ENCODE results near the gene MRPS24. TPM values are rescaled to one million over a fixed set of nuclear protein-coding genes. Genes with fewer than 3 reads are reported as not detected.

The MRPS24 gene
- total RNA-seq, 1 experiment from 2014 or later: 224 TPM

DNA sequence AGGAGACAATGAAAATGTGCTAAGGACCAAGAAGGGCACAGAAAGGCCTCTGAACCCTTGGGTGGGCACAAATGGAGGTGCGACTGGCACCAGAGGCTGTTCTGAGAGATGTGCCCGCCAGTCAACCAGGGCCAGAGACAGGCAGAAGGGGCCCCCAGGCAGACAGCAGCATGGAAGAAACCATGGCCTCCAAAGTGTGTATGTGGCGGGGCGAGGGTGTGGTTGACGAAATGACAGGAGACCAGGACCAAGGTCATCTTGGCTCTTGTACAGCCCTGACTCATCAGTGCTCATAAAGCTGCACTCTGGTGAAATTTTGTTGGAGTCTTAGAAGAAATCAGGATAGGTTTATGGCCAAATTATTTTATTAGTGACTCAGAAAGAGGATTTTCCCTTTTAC is 4.0 kb upstream of the MRPS24 start:
- TF ChIP-seq, protein P1, sequence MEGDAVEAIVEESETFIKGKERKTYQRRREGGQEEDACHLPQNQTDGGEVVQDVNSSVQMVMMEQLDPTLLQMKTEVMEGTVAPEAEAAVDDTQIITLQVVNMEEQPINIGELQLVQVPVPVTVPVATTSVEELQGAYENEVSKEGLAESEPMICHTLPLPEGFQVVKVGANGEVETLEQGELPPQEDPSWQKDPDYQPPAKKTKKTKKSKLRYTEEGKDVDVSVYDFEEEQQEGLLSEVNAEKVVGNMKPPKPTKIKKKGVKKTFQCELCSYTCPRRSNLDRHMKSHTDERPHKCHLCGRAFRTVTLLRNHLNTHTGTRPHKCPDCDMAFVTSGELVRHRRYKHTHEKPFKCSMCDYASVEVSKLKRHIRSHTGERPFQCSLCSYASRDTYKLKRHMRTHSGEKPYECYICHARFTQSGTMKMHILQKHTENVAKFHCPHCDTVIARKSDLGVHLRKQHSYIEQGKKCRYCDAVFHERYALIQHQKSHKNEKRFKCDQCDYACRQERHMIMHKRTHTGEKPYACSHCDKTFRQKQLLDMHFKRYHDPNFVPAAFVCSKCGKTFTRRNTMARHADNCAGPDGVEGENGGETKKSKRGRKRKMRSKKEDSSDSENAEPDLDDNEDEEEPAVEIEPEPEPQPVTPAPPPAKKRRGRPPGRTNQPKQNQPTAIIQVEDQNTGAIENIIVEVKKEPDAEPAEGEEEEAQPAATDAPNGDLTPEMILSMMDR (IDR thresholded peaks at IDR 0.05): no peak
- TF ChIP-seq SIN3A (IDR thresholded peaks at IDR 0.05; ENCODE audit: borderline replicate concordance, insufficient read depth, low read depth, low read length) (no peak), TCF7L2 (IDR thresholded peaks at IDR 0.05; ENCODE audit: low read depth, low read length) (no peak), POLR2AphosphoS5 (IDR thresholded peaks at IDR 0.05; ENCODE audit: low read depth, low read length) (no peak)
- TF ChIP-seq, protein P2, sequence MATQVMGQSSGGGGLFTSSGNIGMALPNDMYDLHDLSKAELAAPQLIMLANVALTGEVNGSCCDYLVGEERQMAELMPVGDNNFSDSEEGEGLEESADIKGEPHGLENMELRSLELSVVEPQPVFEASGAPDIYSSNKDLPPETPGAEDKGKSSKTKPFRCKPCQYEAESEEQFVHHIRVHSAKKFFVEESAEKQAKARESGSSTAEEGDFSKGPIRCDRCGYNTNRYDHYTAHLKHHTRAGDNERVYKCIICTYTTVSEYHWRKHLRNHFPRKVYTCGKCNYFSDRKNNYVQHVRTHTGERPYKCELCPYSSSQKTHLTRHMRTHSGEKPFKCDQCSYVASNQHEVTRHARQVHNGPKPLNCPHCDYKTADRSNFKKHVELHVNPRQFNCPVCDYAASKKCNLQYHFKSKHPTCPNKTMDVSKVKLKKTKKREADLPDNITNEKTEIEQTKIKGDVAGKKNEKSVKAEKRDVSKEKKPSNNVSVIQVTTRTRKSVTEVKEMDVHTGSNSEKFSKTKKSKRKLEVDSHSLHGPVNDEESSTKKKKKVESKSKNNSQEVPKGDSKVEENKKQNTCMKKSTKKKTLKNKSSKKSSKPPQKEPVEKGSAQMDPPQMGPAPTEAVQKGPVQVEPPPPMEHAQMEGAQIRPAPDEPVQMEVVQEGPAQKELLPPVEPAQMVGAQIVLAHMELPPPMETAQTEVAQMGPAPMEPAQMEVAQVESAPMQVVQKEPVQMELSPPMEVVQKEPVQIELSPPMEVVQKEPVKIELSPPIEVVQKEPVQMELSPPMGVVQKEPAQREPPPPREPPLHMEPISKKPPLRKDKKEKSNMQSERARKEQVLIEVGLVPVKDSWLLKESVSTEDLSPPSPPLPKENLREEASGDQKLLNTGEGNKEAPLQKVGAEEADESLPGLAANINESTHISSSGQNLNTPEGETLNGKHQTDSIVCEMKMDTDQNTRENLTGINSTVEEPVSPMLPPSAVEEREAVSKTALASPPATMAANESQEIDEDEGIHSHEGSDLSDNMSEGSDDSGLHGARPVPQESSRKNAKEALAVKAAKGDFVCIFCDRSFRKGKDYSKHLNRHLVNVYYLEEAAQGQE (IDR thresholded peaks at IDR 0.05; ENCODE audit: insufficient read depth in 1 of 2, low read depth in 2 of 2, low read length in 1 of 2): no peak
- DNase-seq (ENCODE audit: low read depth, low spot score) (no peak), ATAC-seq (no peak)
- Histone ChIP-seq H3K27ac (ENCODE audit: low read length) (no peak overlapping the region), H3K36me3 (ENCODE audit: control insufficient read depth, insufficient read depth, low read length) (no peaks in the 10 kb centered on the region; the same call in 1 of the 2 replicates), H3K9me3 (ENCODE audit: control insufficient read depth, insufficient read depth, low read depth, low read length) (peaks cover 3% of the 10 kb centered on the region; the same call in 1 of the 2 replicates), H3K27me3 (ENCODE audit: control insufficient read depth, insufficient read depth, low read length) (no peaks in the 10 kb centered on the region), H3K4me1 (ENCODE audit: control insufficient read depth, insufficient read depth, low read length) (peaks cover 7% of the 10 kb centered on the region), H3K4me3 (ENCODE audit: low read depth in 2 of 2, low read length in 2 of 2) (no peak overlapping the region)
- ChIA-PET CTCF (no interaction called here), POLR2A (no interaction called here)
- in situ Hi-C loops (cut with HindIII; ENCODE audit: low pct_unique_long_range_greater_than_20kb, low sequenced_read_pairs): no loop called here
- BruUV-seq (replicated peaks): no TSS peak
- intact Hi-C loops (cut with micrococcal nuclease; ENCODE audit: unreplicated experiment): no loop called here

DNA sequence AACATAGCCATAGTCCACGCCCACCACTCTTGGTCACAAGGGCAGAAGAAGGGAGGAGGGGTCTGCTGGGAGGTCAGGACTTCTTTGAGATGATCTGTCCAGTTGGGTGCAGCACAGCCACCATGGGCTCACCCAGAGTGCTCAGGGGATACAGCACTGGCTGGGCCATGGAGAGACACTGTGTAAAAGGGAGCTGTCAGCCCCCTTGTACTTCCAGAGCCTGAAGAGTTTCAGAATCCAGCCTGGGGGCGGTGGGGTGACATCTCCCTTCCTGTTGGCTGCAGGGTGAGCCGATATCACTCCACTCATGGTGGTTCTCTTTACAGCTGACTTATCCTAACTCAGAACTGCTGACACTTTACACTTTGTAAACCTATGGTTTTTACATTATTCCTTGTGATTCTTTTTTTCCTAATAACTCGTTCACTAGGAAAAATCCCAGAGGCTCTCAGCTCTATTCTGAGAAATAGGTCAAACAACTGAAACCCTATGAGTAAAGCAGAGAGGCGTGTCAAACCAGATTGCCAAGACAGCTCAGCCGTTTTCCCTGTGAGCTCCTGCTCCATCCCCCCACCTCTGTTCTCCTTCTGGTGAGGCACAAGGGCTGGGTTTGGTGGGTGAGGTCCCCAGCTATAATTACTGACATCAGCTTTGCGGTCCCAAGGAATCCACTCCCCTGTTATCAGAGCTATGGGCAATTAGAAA is 3.2 kb upstream of the MRPS24 start:
- CTCF ChIA-PET: interaction anchor here (0.6 kb wide), 1 partner anchor 12 kb away, joined by 4 read pairs; no protein-coding TSS in a partner anchor
- DNase-seq (ENCODE audit: low read depth, low spot score) (no peak), ATAC-seq (no peak)
- Histone ChIP-seq H3K4me1 (ENCODE audit: control insufficient read depth, insufficient read depth, low read length) (peaks cover 9% of the 10 kb centered on the region), H3K9me3 (ENCODE audit: control insufficient read depth, insufficient read depth, low read depth, low read length) (peaks cover 3% of the 10 kb centered on the region; the same call in 1 of the 2 replicates), H3K27me3 (ENCODE audit: control insufficient read depth, insufficient read depth, low read length) (no peaks in the 10 kb centered on the region), H3K4me3 (ENCODE audit: low read depth in 2 of 2, low read length in 2 of 2) (no peak overlapping the region), H3K36me3 (ENCODE audit: control insufficient read depth, insufficient read depth, low read length) (no peaks in the 10 kb centered on the region; the same call in 1 of the 2 replicates), H3K27ac (ENCODE audit: low read length) (no peak overlapping the region)
- POLR2A ChIA-PET: no interaction called here
- BruUV-seq (replicated peaks): no TSS peak
- TF ChIP-seq TCF7L2 (IDR thresholded peaks at IDR 0.05; ENCODE audit: low read depth, low read length) (no peak), POLR2AphosphoS5 (IDR thresholded peaks at IDR 0.05; ENCODE audit: low read depth, low read length) (no peak), SIN3A (IDR thresholded peaks at IDR 0.05; ENCODE audit: borderline replicate concordance, insufficient read depth, low read depth, low read length) (no peak)
- TF ChIP-seq, protein P2 (IDR thresholded peaks at IDR 0.05; ENCODE audit: insufficient read depth in 1 of 2, low read depth in 2 of 2, low read length in 1 of 2): no peak
- TF ChIP-seq, protein P1 (IDR thresholded peaks at IDR 0.05): no peak
- intact Hi-C loops (cut with micrococcal nuclease; ENCODE audit: unreplicated experiment): no loop called here
- in situ Hi-C loops (cut with HindIII; ENCODE audit: low pct_unique_long_range_greater_than_20kb, low sequenced_read_pairs): no loop called here
